PC-9 (cell line): ENCODE measurements around the gene SCNM1. TPM values are rescaled to one million over a fixed set of nuclear protein-coding genes. Genes with fewer than 3 reads are reported as not detected.

ENCODE experiments used
- BruUV-seq: library from RNA; stranded (reverse); fragments of 400-500 nt; replicated peaks from 2 replicates; lab custom pipeline; 2021; lab: Mats Ljungman, UMichigan
- CTCF ChIA-PET: fragments of 300-600 bp; sonication (Branson Sonifier 250); formaldehyde crosslinking; loops from one replicate; lab custom pipeline; 2022; ENCODE audit warnings: antibody characterized with exemption; lab: Charles Lee
- POLR2A ChIA-PET: fragments of 300-600 bp; sonication (Branson Sonifier 250); formaldehyde crosslinking; loops from one replicate; lab custom pipeline; 2022; ENCODE audit warnings: antibody characterized with exemption; ENCODE audit not compliant: unreplicated experiment; lab: Charles Lee
- DNase-seq, 2 experiments: peaks; one replicate each; pipeline versions ENCODE4 v3.0.0 to v3.0.0-alpha.2; 2015 to 2022; ENCODE audit warnings: mixed read lengths in 1 of 2
- H2AFZ ChIP-seq: fragments of 200-600 bp; sonication (generic); 2 replicates; pipeline ENCODE4 v1.8.1; 2017; ENCODE audit warnings: antibody characterized with exemption
- H3F3A ChIP-seq: fragments of 200-600 bp; sonication (generic); 2 replicates; pipeline ENCODE4 v1.8.1; 2017; ENCODE audit warnings: antibody characterized with exemption, mild to moderate bottlenecking, low read depth; ENCODE audit not compliant: insufficient read depth
- H3K27ac ChIP-seq: fragments of 200-600 bp; sonication (generic); 2 replicates; pipeline ENCODE4 v1.6.1; 2016; ENCODE audit warnings: mixed run types
- H3K27me3 ChIP-seq: fragments of 200-600 bp; sonication (generic); 2 replicates; pipeline ENCODE4 v1.6.1; 2016; ENCODE audit warnings: low read depth, mixed run types; ENCODE audit not compliant: insufficient read depth
- H3K36me3 ChIP-seq: fragments of 200-600 bp; sonication (generic); 2 replicates; pipeline ENCODE4 v1.6.1; 2016; ENCODE audit warnings: low read depth, mixed run types
- H3K4me1 ChIP-seq: fragments of 200-600 bp; sonication (generic); replicated peaks from 2 replicates; pipeline ENCODE4 v1.6.1; 2016; ENCODE audit warnings: mixed run types; ENCODE audit not compliant: insufficient read depth
- H3K4me2 ChIP-seq: fragments of 200-600 bp; sonication (generic); 2 replicates; pipeline ENCODE4 v1.6.1; 2017; ENCODE audit warnings: mixed run types
- H3K4me3 ChIP-seq: fragments of 200-600 bp; sonication (generic); 2 replicates; pipeline ENCODE4 v1.6.1; 2016; ENCODE audit warnings: mixed run types
- H3K79me2 ChIP-seq: fragments of 200-600 bp; sonication (generic); 2 replicates; pipeline ENCODE4 v1.6.1; 2017; ENCODE audit warnings: low read depth, mixed run types
- H3K9me2 ChIP-seq: fragments of 200-600 bp; sonication (generic); 2 replicates; pipeline ENCODE4 v1.8.1; 2017; ENCODE audit warnings: mild to moderate bottlenecking; ENCODE audit not compliant: insufficient read depth
- H3K9me3 ChIP-seq: fragments of 200-600 bp; sonication (generic); 2 replicates; pipeline ENCODE4 v1.8.1; 2016; ENCODE audit warnings: low read depth; ENCODE audit not compliant: insufficient read depth
- H4K20me1 ChIP-seq: fragments of 200-600 bp; sonication (generic); 2 replicates; pipeline ENCODE4 v1.8.1; 2017; ENCODE audit not compliant: insufficient read depth
- EZH2 ChIP-seq: fragments of 200-600 bp; sonication (generic); IDR thresholded peaks from 2 replicates; pipeline ENCODE4 v1.8.0; 2017; ENCODE audit warnings: antibody characterized with exemption, low read depth
- intact Hi-C: fragments of 100-400 bp; cut with micrococcal nuclease; formaldehyde crosslinking; loops from one replicate; pipeline ENCODE4 v1.10.0; 2022; ENCODE audit not compliant: unreplicated experiment
- total RNA-seq: library from RNA; stranded (reverse); gene quantifications from 2 replicates; pipeline ENCODE4 v1.2.3, GENCODE V29; 2021
- TF ChIP-seq, protein P1 (sequence below): fragments of 200-600 bp; sonication (generic); conservative IDR thresholded peaks from 2 replicates; pipeline ENCODE4 v1.6.1; 2017; ENCODE audit warnings: mixed run types, antibody characterized with exemption, mild to moderate bottlenecking, moderate library complexity

Gene SCNM1
- total RNA-seq, 1 experiment from 2014 or later, result 47.7 TPM

DNA sequence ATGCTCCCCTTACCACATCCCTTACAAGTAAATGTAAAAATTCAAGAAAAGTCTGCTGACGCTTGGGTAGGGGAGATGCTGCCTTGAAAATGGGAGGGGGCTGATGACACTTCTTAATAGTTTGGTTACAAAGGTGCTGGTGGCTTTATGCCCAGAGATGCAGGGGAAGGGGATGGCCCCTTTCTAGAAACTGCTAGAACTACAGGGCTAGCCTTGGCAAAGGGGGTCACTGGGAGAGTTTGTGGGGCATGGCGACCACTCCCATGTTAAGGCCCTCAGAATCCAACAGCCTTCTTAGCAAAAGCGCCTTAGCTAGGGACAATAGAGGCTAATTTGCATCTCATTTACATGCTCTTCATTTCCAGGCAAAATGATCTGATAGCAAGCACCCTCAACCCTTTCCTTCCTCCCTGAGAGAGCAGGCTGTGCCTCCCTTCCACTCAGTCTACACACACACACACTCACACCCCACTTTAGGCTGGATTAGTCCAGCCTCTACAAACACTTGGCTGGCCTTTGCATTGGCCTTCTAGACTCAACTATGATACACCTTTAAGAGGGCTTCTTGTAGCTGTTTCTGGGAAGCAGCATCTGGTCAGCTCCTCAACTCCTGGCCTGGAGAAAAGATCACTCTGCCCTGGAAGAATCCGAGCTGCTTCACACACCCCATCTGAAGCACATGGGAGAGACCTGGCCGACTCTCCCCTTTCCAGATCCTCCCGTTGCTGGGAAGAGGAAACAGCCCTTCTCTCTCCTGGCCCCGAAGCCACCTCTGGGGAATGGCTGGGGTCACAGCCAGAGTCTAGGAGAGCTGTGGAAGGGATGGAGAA lies 21.3 kb upstream of the SCNM1 start:
- H3K4me2 ChIP-seq, result no peak overlapping the region
- H3K9me2 ChIP-seq, result no peaks in the 10 kb centered on the region
- no peak for DNase-seq
- H4K20me1 ChIP-seq, result no peaks in the 10 kb centered on the region
- H3K4me3 ChIP-seq, result no peak overlapping the region
- H2AFZ ChIP-seq, result no peak overlapping the region
- no peaks in the 10 kb centered on the region for H3F3A ChIP-seq
- BruUV-seq, result no TSS peak
- POLR2A ChIA-PET, result interaction anchor here (0.6 kb wide), 1 partner anchor 50 kb away, joined by 3 read pairs; no protein-coding TSS in a partner anchor
- CTCF ChIA-PET, result interaction anchor here (0.5 to 1.0 kb wide), 2 partner anchors 10 to 349 kb away, joined by 4 to 6 read pairs; no protein-coding TSS in a partner anchor
- intact Hi-C loops, result no loop called here
- no peaks in the 10 kb centered on the region for H3K36me3 ChIP-seq
- no peaks in the 10 kb centered on the region for H3K9me3 ChIP-seq
- no peak overlapping the region for H3K27ac ChIP-seq
- TF ChIP-seq EZH2, result no peak
- TF ChIP-seq, protein P1, sequence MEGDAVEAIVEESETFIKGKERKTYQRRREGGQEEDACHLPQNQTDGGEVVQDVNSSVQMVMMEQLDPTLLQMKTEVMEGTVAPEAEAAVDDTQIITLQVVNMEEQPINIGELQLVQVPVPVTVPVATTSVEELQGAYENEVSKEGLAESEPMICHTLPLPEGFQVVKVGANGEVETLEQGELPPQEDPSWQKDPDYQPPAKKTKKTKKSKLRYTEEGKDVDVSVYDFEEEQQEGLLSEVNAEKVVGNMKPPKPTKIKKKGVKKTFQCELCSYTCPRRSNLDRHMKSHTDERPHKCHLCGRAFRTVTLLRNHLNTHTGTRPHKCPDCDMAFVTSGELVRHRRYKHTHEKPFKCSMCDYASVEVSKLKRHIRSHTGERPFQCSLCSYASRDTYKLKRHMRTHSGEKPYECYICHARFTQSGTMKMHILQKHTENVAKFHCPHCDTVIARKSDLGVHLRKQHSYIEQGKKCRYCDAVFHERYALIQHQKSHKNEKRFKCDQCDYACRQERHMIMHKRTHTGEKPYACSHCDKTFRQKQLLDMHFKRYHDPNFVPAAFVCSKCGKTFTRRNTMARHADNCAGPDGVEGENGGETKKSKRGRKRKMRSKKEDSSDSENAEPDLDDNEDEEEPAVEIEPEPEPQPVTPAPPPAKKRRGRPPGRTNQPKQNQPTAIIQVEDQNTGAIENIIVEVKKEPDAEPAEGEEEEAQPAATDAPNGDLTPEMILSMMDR, result no peak
- peaks cover 5% of the 10 kb centered on the region for H3K4me1 ChIP-seq
- H3K27me3 ChIP-seq, result no peaks in the 10 kb centered on the region
- no peaks in the 10 kb centered on the region for H3K79me2 ChIP-seq

DNA sequence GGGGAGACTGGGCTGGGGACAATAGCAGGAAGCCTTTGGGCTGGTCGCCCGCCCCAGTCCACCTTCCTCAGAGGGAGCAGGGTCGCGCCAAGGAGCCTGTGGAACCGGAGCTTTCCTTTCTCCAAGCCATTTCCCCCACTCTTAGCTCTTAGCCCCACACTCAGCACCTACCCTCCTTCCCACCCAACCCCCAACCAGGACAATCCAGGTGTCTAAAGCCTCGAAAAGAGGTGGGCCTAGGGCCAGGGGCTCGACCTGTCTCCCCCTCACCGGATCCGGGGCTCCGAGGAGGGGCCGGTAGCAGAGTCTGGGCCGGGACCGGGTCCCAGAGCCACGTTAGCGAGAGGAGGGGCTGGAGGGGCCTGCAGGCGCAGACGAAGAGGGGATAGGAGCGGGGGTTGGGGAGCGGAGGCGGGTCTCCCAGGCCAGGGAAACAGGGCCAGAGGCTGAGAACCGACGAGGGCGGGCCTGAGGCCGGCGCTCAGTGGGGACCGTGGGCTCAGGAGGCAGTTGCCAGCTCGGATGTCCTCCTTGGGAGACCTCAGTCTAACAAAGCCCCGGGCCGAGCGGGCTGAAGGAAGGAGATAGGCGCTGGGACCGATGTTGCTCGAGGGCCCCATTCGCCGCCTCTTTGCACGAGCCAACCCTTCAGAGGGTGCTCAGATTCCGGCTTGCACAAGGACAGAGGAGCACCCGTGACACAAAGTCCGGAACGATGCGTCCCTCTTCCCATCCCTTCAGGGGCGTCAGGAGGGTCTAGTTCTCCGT lies 20.5 kb upstream of the SCNM1 start:
- no peak overlapping the region for H3K27ac ChIP-seq
- no peaks in the 10 kb centered on the region for H3F3A ChIP-seq
- H3K4me2 ChIP-seq, result peak overlapping the region; percentile 98
- ChIA-PET CTCF (interaction anchor here (1.0 kb wide), 1 partner anchor 9 kb away, joined by 4 read pairs; no protein-coding TSS in a partner anchor), POLR2A (interaction anchor here (0.6 kb wide), 1 partner anchor 50 kb away, joined by 3 read pairs; no protein-coding TSS in a partner anchor)
- no peaks in the 10 kb centered on the region for H3K9me3 ChIP-seq
- peaks cover 5% of the 10 kb centered on the region for H3K4me1 ChIP-seq
- no peaks in the 10 kb centered on the region for H3K9me2 ChIP-seq
- H2AFZ ChIP-seq, result no peak overlapping the region
- no peaks in the 10 kb centered on the region for H3K79me2 ChIP-seq
- no peaks in the 10 kb centered on the region for H3K27me3 ChIP-seq
- no peaks in the 10 kb centered on the region for H3K36me3 ChIP-seq
- intact Hi-C loops, result loop anchor here (1.0 kb wide), 1 partner anchor 20 kb away; the partner anchor contains the start of gene LYSMD1
- peak overlapping the region; percentile 78; the same call in 1 of the 2 replicates for H3K4me3 ChIP-seq
- no peaks in the 10 kb centered on the region for H4K20me1 ChIP-seq
- TF ChIP-seq EZH2, result no peak
- TF ChIP-seq, protein P1, result no peak
- no peak for DNase-seq
- BruUV-seq, result no TSS peak

DNA sequence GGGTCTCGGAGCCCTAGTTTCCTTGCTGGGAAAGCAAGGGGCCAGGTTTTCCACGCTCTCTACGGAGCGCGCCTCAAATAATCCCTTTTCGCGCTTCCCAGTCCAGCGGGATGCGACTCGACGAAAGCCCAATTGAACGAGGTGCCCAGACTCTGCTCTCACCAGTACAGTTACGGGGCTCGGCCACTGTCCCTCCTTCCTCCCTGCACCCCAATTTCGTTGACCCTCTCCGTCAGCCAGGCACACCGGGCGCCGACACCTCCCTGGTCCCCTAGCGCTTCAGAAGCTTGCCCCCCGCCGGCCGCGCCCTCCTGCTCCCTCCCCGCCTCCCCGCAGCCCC lies 19.9 kb upstream of the SCNM1 start:
- Histone ChIP-seq H3F3A (no peaks in the 10 kb centered on the region), H3K36me3 (no peaks in the 10 kb centered on the region), H4K20me1 (no peaks in the 10 kb centered on the region), H3K27ac (no peak overlapping the region), H2AFZ (peak overlapping the region; percentile 91), H3K9me2 (no peaks in the 10 kb centered on the region), H3K27me3 (no peaks in the 10 kb centered on the region), H3K4me2 (peak overlapping the region; percentile 98), H3K79me2 (no peaks in the 10 kb centered on the region), H3K4me3 (peak overlapping the region; percentile 78), H3K4me1 (peaks cover 5% of the 10 kb centered on the region), H3K9me3 (no peaks in the 10 kb centered on the region)
- ChIA-PET CTCF (no interaction called here), POLR2A (no interaction called here)
- no TSS peak for BruUV-seq
- TF ChIP-seq EZH2, result no peak
- TF ChIP-seq, protein P1, result no peak
- intact Hi-C loops, result loop anchor here (1.0 kb wide), 1 partner anchor 19 kb away; the partner anchor contains the start of gene LYSMD1
- no peak for DNase-seq
